K562 (cell line): ENCODE data around the gene GLUL. TPM values are rescaled to one million over a fixed set of nuclear protein-coding genes. Genes with fewer than 3 reads are reported as not detected.
A peak's percentile ranks its signal among the peaks of the same experiment; 100 is the strongest.

Experiments
- ATF7 ChIP-seq: fragments of 450-650 bp; IDR thresholded peaks from 2 replicates; pipeline ENCODE4 v1.7.1; 2014; ENCODE audit warnings: mild to moderate bottlenecking, moderate library complexity
- CEBPG ChIP-seq, 3 experiments: fragments of 200-800 bp in 1 of 3; sonication (Bioruptor generic) in 1 of 3; sonication (generic) in 1 of 3; formaldehyde crosslinking in 1 of 3; IDR thresholded peaks in 2 of 3; conservative IDR thresholded peaks in 1 of 3; 2 replicates each; pipeline versions ENCODE4 v1.6.1 to v1.8.0; 2016 to 2022; ENCODE audit warnings: missing compliant biosample characterization in 2 of 3, missing genetic modification characterization in 2 of 3, mild to moderate bottlenecking in 1 of 3, missing genetic modification reagents in 1 of 3
- ELF1 ChIP-seq: fragments of 200-800 bp; sonication (Bioruptor generic); IDR thresholded peaks from 2 replicates; pipeline ENCODE4 v1.6.1; 2016; ENCODE audit warnings: missing genetic modification characterization, missing compliant biosample characterization
- HNRNPK ChIP-seq: fragments of 200-400 bp; formaldehyde crosslinking; IDR thresholded peaks from one replicate; pipeline ENCODE4 v1.6.1; 2018; ENCODE audit warnings: mild to moderate bottlenecking, low read depth, low read length; ENCODE audit not compliant: poor library complexity, severe bottlenecking
- HNRNPUL1 ChIP-seq: fragments of 200-400 bp; formaldehyde crosslinking; IDR thresholded peaks from 2 replicates; pipeline ENCODE4 v1.6.1; 2017; ENCODE audit warnings: low read length
- MTF1 ChIP-seq: fragments of 250-450 bp; sonication (Bioruptor Pico); IDR thresholded peaks from 2 replicates; pipeline ENCODE4 v1.9.0; 2021; ENCODE audit warnings: moderate library complexity, mild to moderate bottlenecking, inconsistent platforms, borderline replicate concordance
- RUNX1 ChIP-seq: sonication (generic); IDR thresholded peaks from 2 replicates; pipeline ENCODE4 v1.6.1; 2016; ENCODE audit warnings: antibody characterized with exemption, low read depth
- SRSF9 ChIP-seq: fragments of 200-400 bp; formaldehyde crosslinking; IDR thresholded peaks from 2 replicates; pipeline ENCODE4 v1.6.1; 2017; ENCODE audit warnings: low read depth, low read length, borderline replicate concordance
- U2AF2 ChIP-seq: fragments of 200-400 bp; formaldehyde crosslinking; optimal IDR thresholded peaks from 2 replicates; pipeline ENCODE3; 2017; ENCODE audit warnings: low read depth, mild to moderate bottlenecking, low read length
- ZMIZ1 ChIP-seq, 2 experiments: fragments of 150-350 bp in 1 of 2; IDR thresholded peaks; 2 replicates each; pipeline ENCODE4 v1.6.1; 2012 to 2016; ENCODE audit warnings: low read depth in 2 of 2, low read length in 2 of 2, mild to moderate bottlenecking in 1 of 2, moderate library complexity in 1 of 2
- ZNF184 ChIP-seq: sonication (generic); formaldehyde crosslinking; IDR thresholded peaks from 2 replicates; pipeline ENCODE4 v1.5.0; 2020; ENCODE audit warnings: missing genetic modification reagents
- polyA plus RNA-seq, 8 experiments: library from polyadenylated mRNA; depleted of rRNA in 4 of 8; stranded (reverse) in 5 of 8; unstranded in 3 of 8; fragments of >200 nt; fragmentation: Nextera tagmentation in 2 of 8; fragmentation: Illumina TruSeq in 1 of 8; extraction: Ambion mirVana in 2 of 8; extraction: Trizol in 1 of 8; gene quantifications; 2 replicates each; pipeline versions ENCODE4 v1.2.1 to v1.2.3, GENCODE V29; 2011 to 2014; ENCODE audit warnings: inconsistent platforms in 1 of 8, missing spikeins in 1 of 8
- total RNA-seq, 7 experiments: library from RNA; depleted of rRNA in 6 of 7; stranded (reverse); fragments of >200 nt in 6 of 7; fragmentation: Illumina TruSeq in 2 of 7; extraction: Trizol in 2 of 7; gene quantifications; 2 replicates each; pipeline versions ENCODE4 v1.2.1 to v1.2.3, GENCODE V29; 2011 to 2021; ENCODE audit warnings: low replicate concordance in 1 of 7
- TF ChIP-seq, protein P1 (sequence below): fragments of 150-350 bp; IDR thresholded peaks from 2 replicates; pipeline ENCODE4 v1.6.1; 2014; ENCODE audit warnings: low read depth, mild to moderate bottlenecking, low read length, borderline replicate concordance
- TF ChIP-seq, protein P2 (sequence below), 2 experiments: fragments of 450-650 bp; IDR thresholded peaks; 2 replicates each; pipeline ENCODE4 v1.6.1; 2018; ENCODE audit warnings: mild to moderate bottlenecking in 2 of 2, low read depth in 1 of 2; ENCODE audit not compliant: partially characterized antibody in 2 of 2

The GLUL gene
- total and polyA plus RNA-seq, 9 of the 15 experiments (the other 6 are each of a cell fraction or from before 2014, with no cell fraction given): 1,088 to 4,222 (median 1,338) TPM

GRCh38 chr1:182337736-182338571 lies 53.6 kb downstream of the GLUL start (continued):
- no peak for TF ChIP-seq ZNF184 (CRISPR knock-in tag)
- no peak for TF ChIP-seq HNRNPUL1
- TF ChIP-seq SRSF9: no peak
- TF ChIP-seq U2AF2: no peak
- TF ChIP-seq HNRNPK: no peak
- TF ChIP-seq RUNX1: no peak; the same call in 1 of the 2 replicates
- TF ChIP-seq, protein P1, sequence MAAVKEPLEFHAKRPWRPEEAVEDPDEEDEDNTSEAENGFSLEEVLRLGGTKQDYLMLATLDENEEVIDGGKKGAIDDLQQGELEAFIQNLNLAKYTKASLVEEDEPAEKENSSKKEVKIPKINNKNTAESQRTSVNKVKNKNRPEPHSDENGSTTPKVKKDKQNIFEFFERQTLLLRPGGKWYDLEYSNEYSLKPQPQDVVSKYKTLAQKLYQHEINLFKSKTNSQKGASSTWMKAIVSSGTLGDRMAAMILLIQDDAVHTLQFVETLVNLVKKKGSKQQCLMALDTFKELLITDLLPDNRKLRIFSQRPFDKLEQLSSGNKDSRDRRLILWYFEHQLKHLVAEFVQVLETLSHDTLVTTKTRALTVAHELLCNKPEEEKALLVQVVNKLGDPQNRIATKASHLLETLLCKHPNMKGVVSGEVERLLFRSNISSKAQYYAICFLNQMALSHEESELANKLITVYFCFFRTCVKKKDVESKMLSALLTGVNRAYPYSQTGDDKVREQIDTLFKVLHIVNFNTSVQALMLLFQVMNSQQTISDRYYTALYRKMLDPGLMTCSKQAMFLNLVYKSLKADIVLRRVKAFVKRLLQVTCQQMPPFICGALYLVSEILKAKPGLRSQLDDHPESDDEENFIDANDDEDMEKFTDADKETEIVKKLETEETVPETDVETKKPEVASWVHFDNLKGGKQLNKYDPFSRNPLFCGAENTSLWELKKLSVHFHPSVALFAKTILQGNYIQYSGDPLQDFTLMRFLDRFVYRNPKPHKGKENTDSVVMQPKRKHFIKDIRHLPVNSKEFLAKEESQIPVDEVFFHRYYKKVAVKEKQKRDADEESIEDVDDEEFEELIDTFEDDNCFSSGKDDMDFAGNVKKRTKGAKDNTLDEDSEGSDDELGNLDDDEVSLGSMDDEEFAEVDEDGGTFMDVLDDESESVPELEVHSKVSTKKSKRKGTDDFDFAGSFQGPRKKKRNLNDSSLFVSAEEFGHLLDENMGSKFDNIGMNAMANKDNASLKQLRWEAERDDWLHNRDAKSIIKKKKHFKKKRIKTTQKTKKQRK: no peak
- TF ChIP-seq MTF1 (CRISPR knock-in tag): no peak
- TF ChIP-seq ELF1: peak; percentile 69
- TF ChIP-seq, protein P2, sequence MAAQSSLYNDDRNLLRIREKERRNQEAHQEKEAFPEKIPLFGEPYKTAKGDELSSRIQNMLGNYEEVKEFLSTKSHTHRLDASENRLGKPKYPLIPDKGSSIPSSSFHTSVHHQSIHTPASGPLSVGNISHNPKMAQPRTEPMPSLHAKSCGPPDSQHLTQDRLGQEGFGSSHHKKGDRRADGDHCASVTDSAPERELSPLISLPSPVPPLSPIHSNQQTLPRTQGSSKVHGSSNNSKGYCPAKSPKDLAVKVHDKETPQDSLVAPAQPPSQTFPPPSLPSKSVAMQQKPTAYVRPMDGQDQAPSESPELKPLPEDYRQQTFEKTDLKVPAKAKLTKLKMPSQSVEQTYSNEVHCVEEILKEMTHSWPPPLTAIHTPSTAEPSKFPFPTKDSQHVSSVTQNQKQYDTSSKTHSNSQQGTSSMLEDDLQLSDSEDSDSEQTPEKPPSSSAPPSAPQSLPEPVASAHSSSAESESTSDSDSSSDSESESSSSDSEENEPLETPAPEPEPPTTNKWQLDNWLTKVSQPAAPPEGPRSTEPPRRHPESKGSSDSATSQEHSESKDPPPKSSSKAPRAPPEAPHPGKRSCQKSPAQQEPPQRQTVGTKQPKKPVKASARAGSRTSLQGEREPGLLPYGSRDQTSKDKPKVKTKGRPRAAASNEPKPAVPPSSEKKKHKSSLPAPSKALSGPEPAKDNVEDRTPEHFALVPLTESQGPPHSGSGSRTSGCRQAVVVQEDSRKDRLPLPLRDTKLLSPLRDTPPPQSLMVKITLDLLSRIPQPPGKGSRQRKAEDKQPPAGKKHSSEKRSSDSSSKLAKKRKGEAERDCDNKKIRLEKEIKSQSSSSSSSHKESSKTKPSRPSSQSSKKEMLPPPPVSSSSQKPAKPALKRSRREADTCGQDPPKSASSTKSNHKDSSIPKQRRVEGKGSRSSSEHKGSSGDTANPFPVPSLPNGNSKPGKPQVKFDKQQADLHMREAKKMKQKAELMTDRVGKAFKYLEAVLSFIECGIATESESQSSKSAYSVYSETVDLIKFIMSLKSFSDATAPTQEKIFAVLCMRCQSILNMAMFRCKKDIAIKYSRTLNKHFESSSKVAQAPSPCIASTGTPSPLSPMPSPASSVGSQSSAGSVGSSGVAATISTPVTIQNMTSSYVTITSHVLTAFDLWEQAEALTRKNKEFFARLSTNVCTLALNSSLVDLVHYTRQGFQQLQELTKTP (IDR thresholded peaks at IDR 0.05; ENCODE audit: low read depth in 1 of 2, partially characterized antibody in 2 of 2): peak; percentile 57 to 88
- no peak for TF ChIP-seq CEBPG (CRISPR knock-in tag; IDR thresholded peaks at IDR 0.05)
- no peak for TF ChIP-seq CEBPG (tag; conservative IDR thresholded peaks at IDR 0.05 in 1 of 2, IDR thresholded peaks at IDR 0.05 in 1 of 2)
- peak; percentile 81 for TF ChIP-seq ATF7
- TF ChIP-seq ZMIZ1 (IDR thresholded peaks at IDR 0.05; ENCODE audit: low read depth in 2 of 2, low read length in 2 of 2): peak in 1 of 2 experiments; percentile 92; a peak in 2 of 4 replicates
